Hypothalamus (tissue), 51 donors: ENCODE data around the gene PEX11G.
A peak's percentile ranks its signal among the peaks of the same experiment; 100 is the strongest.

Experiments
- DNase-seq, 51 donors: peaks; one replicate each; lab custom pipeline; 2025; lab: John Stamatoyannopoulos, UW

PEX11G gene

DNA sequence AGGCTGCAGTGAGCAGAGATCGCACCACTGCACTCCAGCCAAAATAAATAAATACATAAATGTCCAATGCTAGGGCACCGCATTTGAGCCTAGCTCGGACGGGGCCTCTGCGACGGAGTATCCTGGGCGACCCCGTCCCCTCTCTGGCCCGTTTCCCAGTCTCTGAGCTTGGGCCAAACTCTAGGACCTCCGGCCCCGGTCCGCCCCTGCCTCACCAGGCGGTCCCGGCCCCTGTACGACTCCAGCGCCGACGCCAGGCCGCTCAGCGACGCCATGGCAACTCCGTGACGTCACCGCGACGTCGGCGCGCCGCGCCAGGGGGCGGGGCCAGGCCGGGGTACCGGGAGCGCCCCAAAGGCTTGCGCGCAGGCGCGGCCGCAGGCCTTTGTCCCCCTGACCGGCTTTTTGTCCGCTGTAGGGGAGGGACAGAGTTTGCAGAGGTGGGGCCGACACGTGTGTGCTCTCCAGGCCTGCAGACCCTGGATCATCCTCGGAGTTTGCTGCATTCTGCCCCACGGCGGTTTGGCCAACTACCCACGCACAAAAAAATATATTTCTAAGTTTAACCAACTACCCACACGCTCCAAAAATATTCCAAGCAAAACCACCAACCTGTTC lies at the start of gene PEX11G:
TSS of gene PEX11G (minus strand) at position 300 of the 618 bp plus-strand sequence. CDS start at position 275, 25 bp downstream.
- peak; percentile 11 to 93 (median 84) for DNase-seq

DNA sequence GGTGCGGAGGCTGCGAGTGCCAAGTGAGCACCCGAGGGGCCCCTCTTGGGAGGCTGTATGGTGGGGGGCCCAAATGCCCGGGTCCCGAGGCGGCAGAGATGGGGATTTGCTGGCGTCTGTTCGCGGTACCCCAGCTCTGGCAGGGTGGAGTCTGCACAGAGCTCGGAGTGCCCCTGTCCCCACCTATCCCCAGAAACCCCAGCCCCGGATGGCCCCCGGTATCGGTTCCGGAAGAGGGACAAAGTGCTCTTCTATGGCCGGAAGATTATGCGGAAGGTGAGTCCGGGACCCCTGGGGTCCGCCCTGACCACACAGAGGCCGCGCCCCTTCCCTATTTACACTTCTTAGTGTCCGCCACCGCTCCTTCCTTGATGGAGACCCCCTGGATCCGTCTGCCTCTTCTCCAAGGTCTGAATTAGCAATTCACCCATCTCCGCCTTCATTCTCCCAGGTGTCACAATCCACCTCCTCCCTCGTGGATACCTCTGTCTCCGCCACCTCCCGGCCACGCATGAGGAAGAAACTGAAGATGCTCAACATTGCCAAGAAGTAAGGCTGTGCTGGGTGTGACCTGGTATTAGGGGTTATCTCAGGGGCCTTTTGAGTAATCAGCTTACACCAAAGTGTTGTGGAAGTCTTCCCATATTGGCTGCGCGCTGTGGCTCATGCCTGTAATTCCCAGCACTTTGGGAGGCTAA lies 47.3 kb upstream of the PEX11G start:
- DNase-seq, result peak in 2 of 51 donors; percentile 29 to 39

DNA sequence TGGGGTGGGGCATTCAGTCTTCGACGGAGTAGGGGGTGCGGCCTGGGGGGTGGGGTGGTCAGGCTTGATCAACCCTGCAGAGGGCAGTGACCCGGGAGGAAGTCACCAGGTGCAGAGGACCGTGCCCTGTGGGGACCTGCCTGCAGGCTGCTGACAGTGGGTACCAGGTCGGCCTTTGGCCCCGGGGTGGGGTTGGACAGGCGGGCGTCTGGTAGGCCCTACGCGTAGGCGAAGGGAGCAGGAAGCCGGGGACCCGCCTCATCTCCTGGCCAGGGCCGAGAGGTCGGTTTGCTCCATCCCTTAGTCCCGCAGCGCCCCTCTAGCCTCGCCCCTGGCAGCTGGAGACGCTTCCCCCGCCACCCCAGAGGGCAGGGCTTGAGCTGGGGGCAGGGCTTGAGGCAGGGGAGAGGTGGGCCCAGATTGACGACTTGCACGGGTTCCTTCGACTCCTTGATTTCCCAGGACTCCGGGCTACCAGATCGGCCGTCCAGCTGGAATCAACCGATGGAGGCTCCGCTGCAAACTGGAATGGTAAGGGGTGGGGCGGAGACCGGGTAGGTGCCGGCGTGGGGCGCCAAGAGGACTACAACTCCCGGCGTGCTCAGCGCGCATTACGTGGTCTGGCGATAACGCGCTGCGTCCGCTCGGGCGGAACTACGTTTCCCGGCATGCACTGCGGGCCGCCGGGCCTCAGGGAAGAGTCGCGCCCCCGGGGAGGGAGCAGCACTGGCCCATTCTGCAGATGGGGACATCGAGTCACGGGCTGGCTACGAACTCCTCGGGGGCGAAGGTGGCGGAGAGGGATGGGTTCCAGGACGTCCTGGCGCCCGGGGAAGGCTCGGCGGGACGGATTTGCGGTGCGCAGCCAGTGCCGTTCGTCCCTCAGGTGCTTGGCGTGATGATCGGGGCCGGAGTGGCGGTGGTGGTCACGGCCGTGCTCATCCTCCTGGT lies 46.5 kb upstream of the PEX11G start, which contains the start of gene PNPLA6:
TSS of gene PNPLA6 (plus strand) at position 671 of the 951 bp plus-strand sequence. CDS start at position 743, 72 bp downstream.
- DNase-seq, result peak; percentile 74 to 98 (median 91)

DNA sequence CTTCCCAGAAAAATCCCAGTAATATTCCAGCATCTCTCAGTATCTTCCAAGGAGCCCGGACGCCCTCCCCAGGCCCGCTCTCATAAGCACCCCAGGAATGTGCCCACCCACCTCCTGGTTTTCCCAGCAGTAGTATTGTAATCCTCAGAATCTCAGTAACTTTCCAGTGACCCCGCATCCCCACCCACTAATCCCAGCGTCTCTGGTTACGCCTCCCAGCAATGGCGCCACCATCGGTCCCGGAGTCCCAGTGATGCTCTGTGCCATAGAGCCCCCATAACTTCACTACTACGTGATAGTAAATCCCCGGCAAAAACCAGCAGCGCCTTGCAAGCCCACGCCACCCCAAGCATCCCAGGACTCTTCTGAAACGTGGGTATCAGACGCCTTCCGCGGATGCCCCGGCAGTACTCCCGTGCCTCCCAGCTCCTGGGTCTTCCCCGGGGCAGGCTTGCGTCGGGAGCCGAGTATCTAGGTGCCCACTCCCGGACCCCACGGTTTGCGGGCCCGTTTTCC lies 45.8 kb upstream of the PEX11G start:
- DNase-seq, result peak in 47 of 51 donors; percentile 27 to 85 (median 60)

DNA sequence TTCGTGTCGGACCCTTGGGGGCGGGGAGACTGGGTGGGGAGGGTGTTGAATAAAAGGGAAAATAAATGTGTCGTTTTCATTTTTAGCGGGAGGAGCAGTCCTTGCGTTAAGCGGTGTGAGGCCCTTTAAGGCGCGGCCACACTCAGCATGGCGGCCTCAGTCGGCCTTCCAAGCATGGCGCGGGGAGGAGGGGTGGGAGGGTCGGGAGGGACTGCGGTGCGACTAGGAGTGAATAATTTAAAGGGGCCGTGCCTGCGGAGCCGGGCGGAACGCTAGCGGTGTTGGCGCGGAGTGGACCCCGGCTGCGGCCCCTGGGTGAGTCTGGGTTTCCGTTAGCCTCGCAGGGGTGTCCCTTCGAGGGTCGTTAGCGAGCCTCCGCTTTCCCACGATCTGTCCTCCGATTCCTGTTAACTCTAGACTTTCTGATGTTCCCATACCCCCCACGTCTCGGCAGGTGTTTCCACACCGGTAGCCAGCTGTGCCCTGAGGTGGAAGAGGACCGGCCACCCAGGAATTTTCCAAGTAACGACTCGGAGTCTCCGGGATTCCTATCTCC lies 45.2 kb upstream of the PEX11G start:
- peak; percentile 27 to 90 (median 79) for DNase-seq

DNA sequence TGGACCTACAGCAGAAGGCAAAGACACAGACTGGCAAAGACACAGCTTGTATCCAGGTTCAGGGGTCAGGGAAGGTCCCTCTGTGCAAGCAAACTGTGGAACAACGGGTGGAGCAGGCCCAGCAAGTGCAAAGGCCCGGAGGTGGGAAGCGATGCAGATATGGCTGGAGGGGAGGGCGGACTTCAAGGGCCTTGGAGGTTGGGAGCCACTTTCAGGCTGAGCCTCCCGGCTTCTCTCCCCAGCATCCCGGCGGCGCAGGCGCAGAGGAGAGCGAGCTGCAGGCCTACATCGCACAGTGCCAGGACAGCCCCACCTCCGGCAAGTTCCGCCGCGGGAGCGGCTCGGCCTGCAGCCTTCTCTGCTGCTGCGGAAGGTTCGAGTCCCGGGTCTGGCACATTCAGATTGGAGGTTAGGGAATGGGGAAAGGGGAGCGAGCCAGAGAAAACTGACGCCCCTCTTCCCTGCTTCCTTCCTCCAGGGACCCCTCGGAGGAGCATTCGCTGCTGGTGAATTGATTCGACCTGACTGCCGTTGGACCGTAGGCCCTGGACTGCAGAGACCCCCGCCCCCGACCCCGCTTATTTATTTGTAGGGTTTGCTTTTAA lies 44.5 kb upstream of the PEX11G start:
- DNase-seq, result peak in 31 of 51 donors; percentile 5 to 62 (median 40)

DNA sequence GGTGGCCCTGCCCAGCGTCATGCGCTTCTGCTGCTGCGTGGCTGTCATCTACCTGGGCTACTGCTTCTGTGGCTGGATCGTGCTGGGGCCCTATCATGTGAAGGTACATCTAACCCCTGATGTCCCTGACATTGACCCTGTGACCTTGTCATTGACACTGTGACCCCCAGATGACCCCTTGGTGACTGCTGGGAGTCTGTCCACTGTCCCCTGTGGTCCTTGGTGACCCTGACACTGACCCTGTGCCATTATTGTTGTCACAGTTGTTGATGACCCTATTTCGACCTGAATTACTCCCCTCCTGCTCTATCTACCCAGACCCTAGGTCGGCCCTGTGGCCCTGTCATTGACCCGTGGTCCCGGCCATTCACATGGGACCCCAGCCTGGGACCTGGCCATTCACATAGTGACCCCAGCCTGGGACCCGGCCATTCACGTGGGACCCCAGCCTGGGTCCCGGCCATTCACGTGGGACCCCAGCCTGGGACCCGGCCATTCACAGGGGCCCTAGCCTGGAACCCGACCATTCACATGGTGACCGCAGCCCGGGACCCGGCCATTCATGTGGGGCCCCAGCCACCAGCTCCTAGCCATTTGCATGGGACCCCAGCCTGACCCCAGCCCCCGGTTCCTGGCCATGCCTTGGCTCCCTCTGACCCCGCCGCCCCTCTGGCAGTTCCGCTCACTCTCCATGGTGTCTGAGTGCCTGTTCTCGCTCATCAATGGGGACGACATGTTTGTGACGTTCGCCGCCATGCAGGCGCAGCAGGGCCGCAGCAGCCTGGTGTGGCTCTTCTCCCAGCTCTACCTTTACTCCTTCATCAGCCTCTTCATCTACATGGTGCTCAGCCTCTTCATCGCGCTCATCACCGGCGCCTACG lies 41.0 kb upstream of the PEX11G start:
- no peak for DNase-seq

DNA sequence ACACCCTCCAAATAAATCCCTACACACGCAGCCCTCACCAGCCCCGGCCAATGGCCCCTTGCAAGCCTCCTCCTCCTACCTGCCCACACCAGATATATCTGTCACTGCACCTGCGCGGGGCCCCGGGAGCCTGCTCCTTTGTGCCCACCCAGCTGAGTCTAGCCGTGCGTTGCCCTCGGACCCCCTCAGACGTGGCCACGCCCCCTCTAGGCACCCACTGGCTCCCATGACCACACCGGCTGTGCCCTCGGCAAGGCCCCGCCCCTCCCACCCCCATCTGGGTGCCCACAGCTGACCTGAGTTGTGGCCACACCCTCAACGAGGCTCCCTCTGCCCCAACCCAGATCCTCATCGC lies 40.4 kb upstream of the PEX11G start:
- no peak for DNase-seq

DNA sequence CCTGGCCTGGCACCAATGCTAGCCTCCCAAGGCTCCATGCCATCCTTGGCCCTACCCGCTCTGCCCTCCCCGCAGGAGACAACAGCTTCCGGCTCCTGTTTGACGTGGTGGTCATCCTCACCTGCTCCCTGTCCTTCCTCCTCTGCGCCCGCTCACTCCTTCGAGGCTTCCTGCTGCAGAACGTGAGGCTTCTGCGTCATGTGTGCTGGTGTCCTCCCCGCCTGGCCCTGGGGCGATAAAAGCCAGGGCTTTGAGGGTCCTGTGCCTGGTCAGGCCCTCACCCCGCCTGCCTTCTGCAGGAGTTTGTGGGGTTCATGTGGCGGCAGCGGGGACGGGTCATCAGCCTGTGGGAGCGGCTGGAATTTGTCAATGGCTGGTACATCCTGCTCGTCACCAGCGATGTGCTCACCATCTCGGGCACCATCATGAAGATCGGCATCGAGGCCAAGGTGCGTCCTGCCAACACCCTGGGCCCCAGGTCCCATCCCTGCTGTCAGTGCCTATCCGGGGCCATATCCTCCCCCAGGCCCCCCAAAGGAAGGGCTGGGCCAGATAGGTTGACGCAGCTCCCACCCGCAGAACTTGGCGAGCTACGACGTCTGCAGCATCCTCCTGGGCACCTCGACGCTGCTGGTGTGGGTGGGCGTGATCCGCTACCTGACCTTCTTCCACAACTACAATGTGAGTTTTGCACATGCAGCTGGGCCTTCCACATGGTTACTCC lies 39.8 kb upstream of the PEX11G start:
- no peak for DNase-seq

DNA sequence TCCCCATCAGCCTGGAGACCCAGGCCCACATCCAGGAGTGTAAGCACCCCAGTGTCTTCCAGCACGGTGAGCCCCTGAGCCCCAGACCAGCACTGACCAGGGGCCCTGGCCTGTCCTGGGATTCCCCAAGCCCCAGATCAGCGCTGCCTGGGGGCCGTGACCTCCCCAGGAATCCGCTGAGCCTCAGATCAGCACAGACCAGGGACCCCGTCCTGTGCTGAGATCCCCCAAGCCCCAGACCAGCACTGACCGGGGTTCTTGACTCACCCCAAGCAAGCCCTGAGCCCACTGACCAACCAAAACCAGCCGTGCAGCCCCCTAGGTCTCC lies 39.3 kb upstream of the PEX11G start:
- DNase-seq, result no peak

DNA sequence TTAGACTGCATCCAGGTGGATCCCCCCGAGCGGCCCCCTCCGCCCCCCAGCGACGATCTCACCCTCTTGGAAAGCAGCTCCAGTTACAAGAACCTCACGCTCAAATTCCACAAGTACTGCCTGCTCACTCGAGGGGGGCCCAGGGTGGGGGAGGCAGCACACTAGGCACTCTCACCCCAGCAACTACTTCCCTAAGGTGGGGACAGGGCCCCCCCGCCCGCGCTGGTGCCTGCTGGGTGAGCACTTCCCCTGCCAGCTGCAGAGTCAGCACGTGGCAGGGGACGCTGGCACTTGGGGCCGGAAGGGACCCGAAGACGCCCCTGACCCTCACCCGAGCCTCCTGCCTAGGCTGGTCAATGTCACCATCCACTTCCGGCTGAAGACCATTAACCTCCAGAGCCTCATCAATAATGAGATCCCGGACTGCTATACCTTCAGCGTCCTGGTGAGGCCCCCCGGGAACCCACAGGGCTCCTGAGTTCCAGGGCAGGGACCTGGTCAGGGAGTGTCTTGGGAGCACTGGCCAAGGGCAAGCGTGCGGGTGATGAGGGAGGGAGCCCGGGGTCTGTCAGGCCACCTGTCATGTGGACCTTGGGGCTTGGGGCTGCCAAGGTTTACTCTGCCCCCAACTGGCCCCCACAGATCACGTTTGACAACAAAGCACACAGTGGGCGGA lies 38.8 kb upstream of the PEX11G start:
- DNase-seq, result peak in 7 of 51 donors; percentile 10 to 28 (median 18)

DNA sequence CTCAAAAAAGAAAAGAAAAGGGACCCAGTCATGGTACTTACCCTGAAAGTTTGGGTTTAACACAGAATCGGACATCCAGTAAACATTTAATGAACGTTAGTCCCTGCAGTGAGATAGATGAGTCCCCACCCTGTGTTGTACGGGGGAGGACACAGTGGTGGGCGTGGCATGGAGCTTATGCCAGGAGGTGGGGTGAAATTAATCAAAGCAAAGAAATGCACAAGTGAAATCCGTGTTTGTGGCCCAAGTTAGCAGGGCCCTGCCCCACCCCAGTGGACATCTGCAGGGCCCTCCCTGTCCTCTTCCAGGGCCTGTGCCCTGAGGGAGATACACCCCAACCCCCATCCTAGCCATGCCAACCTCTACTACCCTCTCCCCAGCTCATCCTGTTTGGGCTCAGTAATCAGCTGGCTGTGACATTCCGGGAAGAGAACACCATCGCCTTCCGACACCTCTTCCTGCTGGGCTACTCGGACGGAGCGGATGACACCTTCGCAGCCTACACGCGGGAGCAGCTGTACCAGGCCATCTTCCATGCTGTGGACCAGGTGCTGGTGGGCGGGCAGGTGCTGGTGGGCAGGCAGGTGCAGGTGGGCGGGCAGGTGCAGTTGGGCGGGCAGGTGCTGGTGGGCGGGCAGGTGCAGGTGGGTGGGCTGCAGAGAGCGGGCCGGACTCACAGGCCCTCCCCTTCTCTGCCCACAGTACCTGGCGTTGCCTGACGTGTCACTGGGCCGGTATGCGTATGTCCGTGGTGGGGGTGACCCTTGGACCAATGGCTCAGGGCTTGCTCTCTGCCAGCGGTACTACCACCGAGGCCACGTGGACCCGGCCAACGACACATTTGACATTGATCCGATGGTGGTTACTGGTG lies 37.5 kb upstream of the PEX11G start:
- DNase-seq, result no peak

DNA sequence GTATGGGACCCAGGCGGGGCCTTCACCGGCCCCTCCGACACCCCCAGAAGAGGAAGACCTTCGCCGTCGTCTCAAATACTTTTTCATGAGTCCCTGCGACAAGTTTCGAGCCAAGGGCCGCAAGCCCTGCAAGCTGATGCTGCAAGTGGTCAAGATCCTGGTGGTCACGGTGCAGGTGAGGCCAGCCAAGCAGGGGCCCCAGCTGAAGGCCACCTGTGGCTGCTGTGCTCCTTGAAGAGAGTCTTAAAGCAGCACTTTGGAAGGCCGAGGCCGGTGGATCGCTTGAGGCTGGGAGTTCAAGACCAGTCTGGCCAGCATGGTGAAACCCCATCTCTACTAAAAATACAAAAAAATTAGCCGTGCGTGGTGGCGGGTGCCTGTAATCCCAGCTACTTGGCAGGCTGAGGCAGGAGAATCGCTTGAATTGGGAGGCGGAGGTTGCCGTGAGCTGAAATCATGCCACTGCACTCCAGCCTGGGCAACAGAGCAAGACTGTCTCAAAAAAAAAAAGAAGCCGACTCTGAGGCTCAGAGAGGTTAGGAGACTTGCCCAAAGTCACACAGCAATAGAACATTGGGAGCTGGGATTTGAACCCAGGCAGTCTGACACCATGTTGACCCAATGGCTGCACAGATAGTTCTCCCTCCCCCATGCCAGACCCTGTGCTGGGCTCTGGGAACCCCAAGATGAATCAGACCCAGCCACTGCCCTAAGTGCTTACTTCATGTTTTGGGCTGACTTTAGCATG lies 36.3 kb upstream of the PEX11G start:
- no peak for DNase-seq

DNA sequence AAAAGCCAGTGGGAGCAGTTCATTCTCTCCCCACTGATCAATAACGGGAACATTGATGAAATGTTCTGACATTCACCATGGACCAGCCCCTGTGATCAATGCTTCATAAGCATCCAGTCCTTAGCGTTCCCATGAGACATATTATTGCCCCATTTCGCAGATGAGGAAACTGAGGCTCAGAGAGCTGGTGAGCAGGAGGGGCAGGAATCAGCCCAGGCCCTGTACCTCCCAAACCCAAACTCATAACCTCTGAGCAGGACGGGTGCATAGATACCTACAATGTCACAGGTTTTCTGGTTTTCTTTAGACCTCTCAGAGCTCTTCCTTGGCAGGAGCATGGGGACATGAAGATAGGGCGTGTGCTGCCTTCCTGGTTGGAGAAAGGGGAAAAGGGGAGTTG lies 35.7 kb upstream of the PEX11G start:
- no peak for DNase-seq

DNA sequence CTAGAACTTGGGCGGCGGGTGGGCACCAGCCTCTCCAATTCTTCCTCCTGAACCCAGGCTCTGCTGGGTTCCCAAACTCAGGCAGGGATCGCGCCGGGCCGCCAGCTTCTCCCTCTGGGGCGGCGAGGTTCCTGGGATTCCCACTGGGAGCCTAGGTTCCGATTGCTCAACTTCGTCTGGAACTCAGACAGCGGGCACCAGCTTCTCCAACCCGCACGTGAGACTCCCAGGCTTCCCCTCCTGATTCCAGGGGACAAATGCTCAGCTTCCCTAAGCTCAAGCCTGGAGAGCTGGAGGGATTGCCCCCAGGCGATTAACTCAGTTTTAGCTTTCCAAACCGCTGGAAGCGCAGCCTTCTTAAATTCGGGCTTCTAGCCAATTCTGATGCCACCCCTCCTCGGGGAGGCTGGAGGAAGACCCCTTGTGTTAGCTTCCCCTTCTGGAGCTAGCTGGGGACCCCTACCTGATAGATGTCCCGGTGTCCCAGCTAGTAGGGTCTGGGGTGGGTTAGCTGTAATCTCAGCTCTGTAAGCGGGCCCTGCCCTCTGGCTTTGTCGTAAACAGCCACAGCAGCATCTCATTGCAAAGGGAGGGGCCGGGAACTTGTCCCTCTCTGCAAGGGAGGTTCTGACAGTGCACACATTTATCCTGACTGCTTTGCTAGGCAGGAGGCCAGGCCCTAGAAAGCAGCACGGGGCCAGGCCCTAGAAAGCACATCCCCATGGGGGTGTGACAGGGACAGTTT lies 34.3 kb upstream of the PEX11G start:
- DNase-seq, result peak in 1 of 51 donors; percentile 19
